Muscle layer of duodenum (tissue), 2 donors: Measurements from ENCODE around the gene CDH23.

Experiments
- H3K27ac ChIP-seq: one replicate; pipeline ENCODE4 v1.7.0; 2013; ENCODE audit warnings: mild to moderate bottlenecking, low read length
- H3K27me3 ChIP-seq: one replicate; pipeline ENCODE4 v1.7.0; 2013; ENCODE audit warnings: low read depth, mild to moderate bottlenecking, control low read depth, low read length
- H3K36me3 ChIP-seq, 2 donors: one replicate each; pipeline ENCODE4 v1.7.0; 2013; ENCODE audit warnings: low read length in 2 of 2, control low read depth in 1 of 2, mild to moderate bottlenecking in 1 of 2; ENCODE audit not compliant: insufficient read depth in 2 of 2, control insufficient read depth in 1 of 2
- H3K4me1 ChIP-seq, 2 donors: one replicate each; pipeline ENCODE4 v1.7.0; 2013; ENCODE audit warnings: low read length in 2 of 2, mild to moderate bottlenecking in 2 of 2, control low read depth in 1 of 2, moderate library complexity in 1 of 2; ENCODE audit not compliant: insufficient read depth in 2 of 2, control insufficient read depth in 1 of 2
- H3K4me3 ChIP-seq, 2 donors: one replicate each; pipeline ENCODE4 v1.7.0; 2013; ENCODE audit warnings: low read length in 2 of 2, low read depth in 1 of 2, mild to moderate bottlenecking in 1 of 2
- H3K9me3 ChIP-seq, 2 donors: one replicate each; pipeline ENCODE4 v1.7.0; 2013; ENCODE audit warnings: low read length in 2 of 2, control low read depth in 1 of 2, mild to moderate bottlenecking in 1 of 2; ENCODE audit not compliant: control insufficient read depth in 1 of 2
- donor health status: healthy.

Gene CDH23

DNA sequence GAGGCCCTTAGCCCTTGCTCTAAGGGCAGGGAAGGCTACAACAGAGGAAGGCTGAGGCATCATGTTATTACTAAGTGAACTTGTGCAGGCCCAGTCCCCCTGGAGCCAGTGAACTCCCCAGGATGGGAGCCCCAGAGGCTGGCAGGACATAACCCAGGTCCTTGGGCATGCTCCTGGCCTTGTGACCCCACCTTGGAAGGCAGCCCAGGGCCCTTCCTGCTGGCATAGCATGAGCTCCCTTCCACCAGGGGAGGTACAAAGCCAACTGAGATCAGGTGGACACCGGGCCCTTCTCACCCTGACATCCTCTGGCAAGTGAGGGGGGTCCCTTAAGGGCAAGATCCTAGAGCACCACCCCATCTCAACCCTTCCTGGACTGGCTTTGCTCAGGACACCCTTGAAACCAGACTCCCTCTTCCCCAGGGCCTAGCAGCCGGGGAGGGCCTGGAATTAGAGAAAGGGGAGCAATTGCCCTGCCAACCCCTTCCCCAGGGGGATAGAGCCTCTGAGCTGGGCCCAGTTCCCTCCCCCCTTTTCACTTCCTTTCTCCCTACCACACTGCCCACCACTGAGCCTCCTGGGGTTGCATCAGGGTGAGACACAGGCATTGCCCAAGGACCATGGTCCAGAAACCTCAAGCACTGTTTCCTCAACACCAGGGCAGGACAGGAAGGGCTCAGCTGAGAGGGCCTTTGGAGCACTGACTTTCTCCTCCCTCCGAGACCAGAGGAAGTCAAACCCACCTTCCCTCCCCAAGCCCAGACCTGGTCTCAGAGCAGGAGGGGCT, 378.4 kb downstream of the CDH23 start:
- H3K27me3 ChIP-seq, result no peaks in the 10 kb centered on the region
- no peak overlapping the region for H3K4me3 ChIP-seq
- no peak overlapping the region for H3K27ac ChIP-seq
- no peaks in the 10 kb centered on the region for H3K36me3 ChIP-seq
- no peaks in the 10 kb centered on the region for H3K9me3 ChIP-seq
- H3K4me1 ChIP-seq, result peaks cover 23 to 37% of the 10 kb centered on the region in 2 donors

- Histone ChIP-seq H3K36me3 (no peaks in the 10 kb centered on the region), H3K4me1 (peaks cover 9 to 23% of the 10 kb centered on the region in 2 donors), H3K27ac (no peak overlapping the region), H3K4me3 (no peak overlapping the region), H3K27me3 (no peaks in the 10 kb centered on the region), H3K9me3 (no peaks in the 10 kb centered on the region)
Observed at GRCh38 chr10:71776481-71776925, 379.8 kb downstream of the CDH23 start.

- no peaks in the 10 kb centered on the region for H3K36me3 ChIP-seq
- peaks cover 7 to 15% of the 10 kb centered on the region in 2 donors for H3K4me1 ChIP-seq
- H3K9me3 ChIP-seq, result no peaks in the 10 kb centered on the region
- H3K4me3 ChIP-seq, result no peak overlapping the region
- no peak overlapping the region for H3K27ac ChIP-seq
- no peaks in the 10 kb centered on the region for H3K27me3 ChIP-seq
Observed at GRCh38 chr10:71777213-71777985, 380.7 kb downstream of the CDH23 start.

- no peak overlapping the region for H3K27ac ChIP-seq
- peaks cover 7 to 9% of the 10 kb centered on the region in 2 donors for H3K4me1 ChIP-seq
- no peaks in the 10 kb centered on the region for H3K36me3 ChIP-seq
- H3K4me3 ChIP-seq, result no peak overlapping the region
- no peaks in the 10 kb centered on the region for H3K9me3 ChIP-seq
- no peaks in the 10 kb centered on the region for H3K27me3 ChIP-seq
Observed at GRCh38 chr10:71778071-71778825, 381.5 kb downstream of the CDH23 start.

- H3K4me3 ChIP-seq, result no peak overlapping the region
- H3K27ac ChIP-seq, result no peak overlapping the region
- H3K4me1 ChIP-seq, result no peaks in the 10 kb centered on the region
- no peaks in the 10 kb centered on the region for H3K9me3 ChIP-seq
- H3K27me3 ChIP-seq, result no peaks in the 10 kb centered on the region
- no peaks in the 10 kb centered on the region for H3K36me3 ChIP-seq
Observed at GRCh38 chr10:71779641-71780040, 382.9 kb downstream of the CDH23 start.

DNA sequence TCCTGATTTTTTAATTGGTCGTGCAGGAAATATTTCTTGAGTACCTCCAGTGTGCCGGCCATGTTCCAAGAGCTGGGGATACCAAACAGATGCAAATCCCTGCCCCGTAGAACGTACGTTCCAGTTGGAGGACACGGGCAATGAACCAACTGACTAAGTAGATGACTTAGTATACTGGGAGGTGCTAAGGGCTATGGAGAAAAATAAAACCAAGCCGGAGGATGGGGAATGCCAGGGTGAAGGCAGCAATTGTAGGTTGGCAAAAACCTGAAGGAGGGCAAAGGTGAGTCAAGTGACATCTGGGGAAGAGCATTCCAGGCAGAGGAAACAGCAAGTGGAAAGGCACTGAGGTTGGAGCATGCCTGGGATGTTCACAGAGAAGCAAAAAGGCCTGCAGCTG, 383.4 kb downstream of the CDH23 start:
- Histone ChIP-seq H3K27ac (no peak overlapping the region), H3K36me3 (no peaks in the 10 kb centered on the region)

GRCh38 chr10:71780719-71781118, 384.0 kb downstream of the CDH23 start:
- H3K27me3 ChIP-seq, result no peaks in the 10 kb centered on the region
- H3K9me3 ChIP-seq, result no peaks in the 10 kb centered on the region
- H3K27ac ChIP-seq, result no peak overlapping the region
- H3K4me3 ChIP-seq, result no peak overlapping the region
- no peaks in the 10 kb centered on the region for H3K36me3 ChIP-seq
- H3K4me1 ChIP-seq, result no peaks in the 10 kb centered on the region

More for the DNA sequence above, 383.4 kb downstream of the CDH23 start:
- Histone ChIP-seq H3K4me1 (no peaks in the 10 kb centered on the region), H3K4me3 (no peak overlapping the region), H3K9me3 (no peaks in the 10 kb centered on the region), H3K27me3 (no peaks in the 10 kb centered on the region)

- no peaks in the 10 kb centered on the region for H3K36me3 ChIP-seq
- H3K4me3 ChIP-seq, result no peak overlapping the region
- no peaks in the 10 kb centered on the region for H3K27me3 ChIP-seq
- no peak overlapping the region for H3K27ac ChIP-seq
- H3K9me3 ChIP-seq, result no peaks in the 10 kb centered on the region
- H3K4me1 ChIP-seq, result no peaks in the 10 kb centered on the region
Observed at GRCh38 chr10:71782221-71782916, 385.6 kb downstream of the CDH23 start.

- Histone ChIP-seq H3K27me3 (no peaks in the 10 kb centered on the region), H3K9me3 (no peaks in the 10 kb centered on the region), H3K4me3 (no peak overlapping the region), H3K36me3 (no peaks in the 10 kb centered on the region), H3K27ac (no peak overlapping the region), H3K4me1 (no peaks in the 10 kb centered on the region)
Observed at GRCh38 chr10:71782917-71783490, 386.3 kb downstream of the CDH23 start.

GRCh38 chr10:71783917-71784678, 387.4 kb downstream of the CDH23 start:
- Histone ChIP-seq H3K4me3 (no peak overlapping the region), H3K9me3 (no peaks in the 10 kb centered on the region), H3K27ac (no peak overlapping the region), H3K4me1 (no peaks in the 10 kb centered on the region), H3K36me3 (no peaks in the 10 kb centered on the region), H3K27me3 (no peaks in the 10 kb centered on the region)
